CD8-positive, alpha-beta memory T cell (primary cell): ENCODE data around the gene RNF213. TPM values are rescaled to one million over a fixed set of nuclear protein-coding genes. Genes with fewer than 3 reads are reported as not detected.
A peak's percentile ranks its signal among the peaks of the same experiment; 100 is the strongest.

Experiments used
- CTCF ChIA-PET: fragments of 350-600 bp; sonication (Branson Sonifier 250); formaldehyde crosslinking; loops from one replicate; lab custom pipeline; 2021; ENCODE audit warnings: antibody characterized with exemption; lab: Charles Lee
- POLR2A ChIA-PET: fragments of 350-600 bp; sonication (Branson Sonifier 250); formaldehyde crosslinking; loops from one replicate; lab custom pipeline; 2021; ENCODE audit warnings: antibody characterized with exemption; lab: Charles Lee
- DNase-seq, 5 donors: peaks; one replicate each; pipeline versions ENCODE4 v3.0.0 to v3.0.0-alpha.2; 2020 to 2022; ENCODE audit warnings: mixed read lengths in 1 of 5
- H3K27ac ChIP-seq: one replicate; pipeline ENCODE4 v1.7.0; 2013; ENCODE audit warnings: low read depth, mild to moderate bottlenecking, low read length, moderate library complexity
- H3K27me3 ChIP-seq: 2 replicates; pipeline ENCODE4 v1.7.0; 2013; ENCODE audit warnings: low read length, mild to moderate bottlenecking; ENCODE audit not compliant: insufficient read depth, poor library complexity, severe bottlenecking
- H3K36me3 ChIP-seq: 2 replicates; pipeline ENCODE4 v1.7.0; 2013; ENCODE audit warnings: mild to moderate bottlenecking, low read length, moderate library complexity; ENCODE audit not compliant: insufficient read depth
- H3K4me1 ChIP-seq: 2 replicates; pipeline ENCODE4 v1.7.0; 2013; ENCODE audit warnings: mild to moderate bottlenecking, low read length, moderate library complexity; ENCODE audit not compliant: insufficient read depth
- H3K4me3 ChIP-seq: 2 replicates; pipeline ENCODE4 v1.7.0; 2013; ENCODE audit warnings: mild to moderate bottlenecking, low read length
- H3K9me3 ChIP-seq: 2 replicates; pipeline ENCODE4 v1.7.0; 2013; ENCODE audit warnings: mild to moderate bottlenecking, low read length
- H3K27ac Mint-ChIP-seq, 8 donors: one replicate each; pipeline ENCODE4 v1.8.0; 2020 to 2021; ENCODE audit warnings: mixed read lengths in 8 of 8, mild to moderate bottlenecking in 6 of 8, inconsistent platforms in 3 of 8, moderate library complexity in 3 of 8
- H3K27me3 Mint-ChIP-seq, 2 donors: one replicate each; pipeline ENCODE4 v1.8.0; 2020 to 2021; ENCODE audit warnings: mixed read lengths in 2 of 2, mild to moderate bottlenecking in 1 of 2, moderate library complexity in 1 of 2
- H3K36me3 Mint-ChIP-seq, 3 donors: one replicate each; pipeline ENCODE4 v1.8.0; 2020 to 2021; ENCODE audit warnings: mixed read lengths in 3 of 3, inconsistent platforms in 1 of 3, mild to moderate bottlenecking in 1 of 3
- H3K4me1 Mint-ChIP-seq, 3 donors: one replicate each; pipeline ENCODE4 v1.8.0; 2020 to 2021; ENCODE audit warnings: mixed read lengths in 3 of 3, inconsistent platforms in 1 of 3, mild to moderate bottlenecking in 1 of 3
- H3K4me3 Mint-ChIP-seq, 7 donors: one replicate each; pipeline ENCODE4 v1.8.0; 2020 to 2021; ENCODE audit warnings: mixed read lengths in 7 of 7, mild to moderate bottlenecking in 6 of 7, moderate library complexity in 4 of 7, inconsistent platforms in 2 of 7
- H3K9me3 Mint-ChIP-seq, 5 donors: one replicate each; pipeline ENCODE4 v1.8.0; 2020 to 2022; ENCODE audit warnings: mixed read lengths in 5 of 5, mild to moderate bottlenecking in 3 of 5, moderate library complexity in 2 of 5, inconsistent platforms in 1 of 5
- polyA plus RNA-seq: library from polyadenylated mRNA; unstranded; fragments of 300-500 nt; fragmentation: Illumina TruSeq; gene quantifications from one replicate; pipeline ENCODE4 v1.2.3, GENCODE V29; 2021
- total RNA-seq, 2 experiments: library from RNA; stranded (reverse); gene quantifications; one replicate each; pipeline ENCODE4 v1.2.3, GENCODE V29; 2021

The RNF213 gene
- total and polyA plus RNA-seq, 3 experiments from 2014 or later: 75.7 to 185 (median 184) TPM

GRCh38 chr17:80419255-80419654, 158.6 kb downstream of the RNF213 start:
- no peaks in the 10 kb centered on the region for H3K9me3 ChIP-seq
- no peaks in the 10 kb centered on the region for H3K36me3 ChIP-seq
- H3K4me3 Mint-ChIP-seq: peak overlapping the region in 2 of 7 donors; percentile 33 to 53
- no peak for DNase-seq
- no peaks in the 10 kb centered on the region for H3K9me3 Mint-ChIP-seq
- ChIA-PET CTCF (no interaction called here), POLR2A (no interaction called here)
- no peak overlapping the region for H3K4me3 ChIP-seq
- peaks cover 2 to 5% of the 10 kb centered on the region in 2 donors for H3K27me3 Mint-ChIP-seq
- H3K4me1 Mint-ChIP-seq: peaks cover 24 to 40% (median 33%) of the 10 kb centered on the region in 3 donors
- H3K27me3 ChIP-seq: peaks cover 3% of the 10 kb centered on the region
- H3K27ac Mint-ChIP-seq: peak overlapping the region in 2 of 8 donors; percentile 46 to 54
- no peak overlapping the region for H3K27ac ChIP-seq
- H3K36me3 Mint-ChIP-seq: peaks cover 0 to 28% (median 4%) of the 10 kb centered on the region in 3 donors
- peaks cover 15% of the 10 kb centered on the region for H3K4me1 ChIP-seq

GRCh38 chr17:80421381-80422090, 160.9 kb downstream of the RNF213 start:
- Mint-ChIP-seq H3K9me3 (no peaks in the 10 kb centered on the region), H3K36me3 (peaks cover 0 to 21% (median 4%) of the 10 kb centered on the region in 3 donors), H3K4me3 (no peak overlapping the region), H3K27ac (no peak overlapping the region), H3K27me3 (no peaks in the 10 kb centered on the region), H3K4me1 (peaks cover 14 to 28% (median 22%) of the 10 kb centered on the region in 3 donors)
- no peaks in the 10 kb centered on the region for H3K36me3 ChIP-seq
- DNase-seq: no peak
- peaks cover 1% of the 10 kb centered on the region for H3K4me1 ChIP-seq
- no peaks in the 10 kb centered on the region for H3K27me3 ChIP-seq
- H3K27ac ChIP-seq: no peak overlapping the region
- H3K9me3 ChIP-seq: no peaks in the 10 kb centered on the region
- no peak overlapping the region for H3K4me3 ChIP-seq
- POLR2A ChIA-PET: no interaction called here
- CTCF ChIA-PET: interaction anchor here (1.1 kb wide), 1 partner anchor 560 kb away, joined by 3 read pairs; no protein-coding TSS in a partner anchor

GRCh38 chr17:80422276-80422675, 161.6 kb downstream of the RNF213 start:
- H3K27me3 Mint-ChIP-seq: no peaks in the 10 kb centered on the region
- peaks cover 0 to 19% (median 4%) of the 10 kb centered on the region in 3 donors for H3K36me3 Mint-ChIP-seq
- POLR2A ChIA-PET: no interaction called here

GRCh38 chr17:80422981-80423380, 162.3 kb downstream of the RNF213 start:
- peak overlapping the region in 1 of 8 donors; percentile 33 for H3K27ac Mint-ChIP-seq

More at GRCh38 chr17:80422276-80422675, 161.6 kb downstream of the RNF213 start:
- Histone ChIP-seq H3K36me3 (no peaks in the 10 kb centered on the region), H3K27me3 (no peaks in the 10 kb centered on the region), H3K9me3 (no peaks in the 10 kb centered on the region), H3K4me1 (peaks cover 9% of the 10 kb centered on the region), H3K27ac (no peak overlapping the region), H3K4me3 (no peak overlapping the region)
- CTCF ChIA-PET: interaction anchor here (1.1 kb wide), 1 partner anchor 559 kb away, joined by 3 read pairs; no protein-coding TSS in a partner anchor
- DNase-seq: no peak
- no peaks in the 10 kb centered on the region for H3K9me3 Mint-ChIP-seq
- H3K4me1 Mint-ChIP-seq: peaks cover 11 to 25% (median 19%) of the 10 kb centered on the region in 3 donors
- no peak overlapping the region for H3K27ac Mint-ChIP-seq
- no peak overlapping the region for H3K4me3 Mint-ChIP-seq

GRCh38 chr17:80423536-80424225, 163.0 kb downstream of the RNF213 start:
- H3K4me3 ChIP-seq: no peak overlapping the region
- H3K9me3 ChIP-seq: no peaks in the 10 kb centered on the region
- no peaks in the 10 kb centered on the region for H3K27me3 ChIP-seq
- H3K27ac ChIP-seq: no peak overlapping the region
- Mint-ChIP-seq H3K27ac (peak overlapping the region in 6 of 8 donors; percentile 19 to 86 (median 62)), H3K27me3 (no peaks in the 10 kb centered on the region), H3K36me3 (peaks cover 0 to 8% (median 4%) of the 10 kb centered on the region in 3 donors), H3K4me1 (peaks cover 9 to 15% (median 10%) of the 10 kb centered on the region in 3 donors), H3K4me3 (no peak overlapping the region), H3K9me3 (no peaks in the 10 kb centered on the region)
- CTCF ChIA-PET: no interaction called here
- peaks cover 9% of the 10 kb centered on the region for H3K4me1 ChIP-seq
- no peak for DNase-seq
- H3K36me3 ChIP-seq: no peaks in the 10 kb centered on the region
- POLR2A ChIA-PET: no interaction called here

More at GRCh38 chr17:80422981-80423380, 162.3 kb downstream of the RNF213 start:
- Histone ChIP-seq H3K27me3 (no peaks in the 10 kb centered on the region), H3K4me3 (no peak overlapping the region), H3K9me3 (no peaks in the 10 kb centered on the region), H3K4me1 (peaks cover 9% of the 10 kb centered on the region), H3K27ac (no peak overlapping the region), H3K36me3 (no peaks in the 10 kb centered on the region)
- POLR2A ChIA-PET: no interaction called here
- no peak overlapping the region for H3K4me3 Mint-ChIP-seq
- H3K36me3 Mint-ChIP-seq: peaks cover 0 to 14% (median 4%) of the 10 kb centered on the region in 3 donors
- H3K27me3 Mint-ChIP-seq: no peaks in the 10 kb centered on the region
- CTCF ChIA-PET: no interaction called here
- no peak for DNase-seq
- no peaks in the 10 kb centered on the region for H3K9me3 Mint-ChIP-seq
- H3K4me1 Mint-ChIP-seq: peaks cover 11 to 18% (median 15%) of the 10 kb centered on the region in 3 donors

- CTCF ChIA-PET: no interaction called here
- Histone ChIP-seq H3K9me3 (no peaks in the 10 kb centered on the region), H3K4me3 (no peak overlapping the region), H3K4me1 (peaks cover 9% of the 10 kb centered on the region), H3K36me3 (no peaks in the 10 kb centered on the region), H3K27me3 (no peaks in the 10 kb centered on the region), H3K27ac (no peak overlapping the region)
- POLR2A ChIA-PET: no interaction called here
- Mint-ChIP-seq H3K4me1 (peaks cover 9 to 15% (median 10%) of the 10 kb centered on the region in 3 donors), H3K27me3 (no peaks in the 10 kb centered on the region), H3K36me3 (peaks cover 0 to 8% (median 4%) of the 10 kb centered on the region in 3 donors), H3K9me3 (no peaks in the 10 kb centered on the region), H3K4me3 (no peak overlapping the region), H3K27ac (peak overlapping the region in 5 of 8 donors; percentile 19 to 86 (median 63))
- DNase-seq: peak in 1 of 5 donors; percentile 11
Observed at GRCh38 chr17:80424261-80424660, 163.6 kb downstream of the RNF213 start.

GRCh38 chr17:80424878-80425765, 164.5 kb downstream of the RNF213 start:
- POLR2A ChIA-PET: no interaction called here
- H3K4me3 Mint-ChIP-seq: no peak overlapping the region

More at GRCh38 chr17:80424878-80425765, 164.5 kb downstream of the RNF213 start:
- Histone ChIP-seq H3K27ac (no peak overlapping the region), H3K9me3 (no peaks in the 10 kb centered on the region), H3K36me3 (no peaks in the 10 kb centered on the region), H3K27me3 (no peaks in the 10 kb centered on the region), H3K4me1 (peaks cover 9% of the 10 kb centered on the region), H3K4me3 (no peak overlapping the region)
- peaks cover 0 to under 1% (median 0%) of the 10 kb centered on the region in 3 donors for H3K36me3 Mint-ChIP-seq
- no peaks in the 10 kb centered on the region for H3K27me3 Mint-ChIP-seq
- CTCF ChIA-PET: interaction anchor here (0.9 kb wide), 1 partner anchor 151 kb away, joined by 3 read pairs; no protein-coding TSS in a partner anchor
- H3K27ac Mint-ChIP-seq: peak overlapping the region in 1 of 8 donors; percentile 23
- H3K4me1 Mint-ChIP-seq: peaks cover 8 to 15% (median 9%) of the 10 kb centered on the region in 3 donors
- no peaks in the 10 kb centered on the region for H3K9me3 Mint-ChIP-seq
- no peak for DNase-seq
